A549 (cell line): ENCODE results near the gene TEX55.

ENCODE experiments used
- BHLHE40 ChIP-seq: IDR thresholded peaks from 2 replicates; pipeline ENCODE4 v1.6.1; 2012; ENCODE audit warnings: low read depth, low read length, inconsistent platforms
- CBX2 ChIP-seq: fragments of 200-600 bp; sonication (generic); IDR thresholded peaks from 2 replicates; pipeline ENCODE4 v1.6.1; 2016; ENCODE audit warnings: low read depth, mild to moderate bottlenecking, borderline replicate concordance
- CEBPB ChIP-seq, 2 experiments: fragments of >200 bp in 1 of 2; sonication (Bioruptor Twin) in 1 of 2; formaldehyde crosslinking in 1 of 2; IDR thresholded peaks; 2 replicates each; pipeline ENCODE4 v1.6.1; 2012 to 2016
- CTCF ChIP-seq: fragments of >200 bp; sonication (Bioruptor Twin); formaldehyde crosslinking; IDR thresholded peaks from 3 replicates; pipeline ENCODE4 v1.5.1; 2016
- HEYL ChIP-seq: fragments of 250-450 bp; sonication (Bioruptor Pico); IDR thresholded peaks from 2 replicates; pipeline ENCODE4 v1.8.0; 2021; ENCODE audit warnings: mild to moderate bottlenecking, moderate library complexity
- JUN ChIP-seq, 2 experiments: fragments of >200 bp; sonication (Bioruptor Twin); formaldehyde crosslinking; IDR thresholded peaks; 2 replicates in 1 of 2; 3 replicates in 1 of 2; pipeline ENCODE4 v1.6.1; 2016 to 2017
- KDM1A ChIP-seq: fragments of 200-600 bp; sonication (generic); IDR thresholded peaks from 2 replicates; pipeline ENCODE4 v1.6.1; 2016; ENCODE audit warnings: low read depth, mild to moderate bottlenecking
- NPAS2 ChIP-seq: fragments of 250-450 bp; sonication (Bioruptor Pico); IDR thresholded peaks from 2 replicates; pipeline ENCODE4 v1.8.0; 2022; ENCODE audit warnings: mild to moderate bottlenecking, moderate library complexity, borderline replicate concordance
- NR3C1 ChIP-seq: fragments of >200 bp; sonication (Bioruptor Twin); formaldehyde crosslinking; IDR thresholded peaks from 3 replicates; pipeline ENCODE4 v1.6.1; 2017
- POLR2A ChIP-seq: IDR thresholded peaks from 2 replicates; pipeline ENCODE4 v1.6.1; 2012; ENCODE audit warnings: mild to moderate bottlenecking, low read length
- POLR2AphosphoS2 ChIP-seq: conservative IDR thresholded peaks from 2 replicates; pipeline ENCODE4 v1.6.1; 2012; ENCODE audit warnings: low read length, improper control_type of control experiment, inconsistent platforms
- RAD21 ChIP-seq, 2 experiments: fragments of >200 bp in 1 of 2; sonication (Bioruptor Twin) in 1 of 2; formaldehyde crosslinking in 1 of 2; IDR thresholded peaks in 1 of 2; conservative IDR thresholded peaks in 1 of 2; 2 replicates in 1 of 2; 3 replicates in 1 of 2; pipeline ENCODE4 v1.6.1; 2012 to 2018; ENCODE audit warnings: inconsistent platforms in 1 of 2
- RCOR1 ChIP-seq: fragments of 150-350 bp; IDR thresholded peaks from 2 replicates; pipeline ENCODE4 v1.6.1; 2014; ENCODE audit warnings: antibody characterized with exemption, low read length, low read depth
- TF ChIP-seq, protein P1 (sequence below): IDR thresholded peaks from 2 replicates; pipeline ENCODE4 v1.6.1; 2012

- TF ChIP-seq RAD21 (conservative IDR thresholded peaks at IDR 0.05 in 1 of 2, IDR thresholded peaks at IDR 0.05 in 1 of 2) = peak; percentile 94 to 95
- no peak for TF ChIP-seq CBX2
- TF ChIP-seq POLR2A = no peak
- no peak for TF ChIP-seq BHLHE40
- no peak for TF ChIP-seq CEBPB (IDR thresholded peaks at IDR 0.05)
- no peak for TF ChIP-seq HEYL (CRISPR knock-in tag)
- TF ChIP-seq KDM1A = no peak
- peak; percentile 95 for TF ChIP-seq CTCF
- no peak for TF ChIP-seq RCOR1
- TF ChIP-seq, protein P1, sequence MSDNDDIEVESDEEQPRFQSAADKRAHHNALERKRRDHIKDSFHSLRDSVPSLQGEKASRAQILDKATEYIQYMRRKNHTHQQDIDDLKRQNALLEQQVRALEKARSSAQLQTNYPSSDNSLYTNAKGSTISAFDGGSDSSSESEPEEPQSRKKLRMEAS = no peak
- TF ChIP-seq POLR2AphosphoS2 = no peak
- TF ChIP-seq NPAS2 = no peak
- no peak for TF ChIP-seq NR3C1
- TF ChIP-seq JUN (IDR thresholded peaks at IDR 0.05) = no peak
Measured at GRCh38 chr3:119098619-119099222, 47.2 kb upstream of the TEX55 start.
